ENCODE data around the gene ABCA6. TPM values are rescaled to one million over a fixed set of nuclear protein-coding genes. Genes with fewer than 3 reads are reported as not detected.

The ABCA6 gene
- total RNA-seq, 1 donor = 30.4 TPM

DNA sequence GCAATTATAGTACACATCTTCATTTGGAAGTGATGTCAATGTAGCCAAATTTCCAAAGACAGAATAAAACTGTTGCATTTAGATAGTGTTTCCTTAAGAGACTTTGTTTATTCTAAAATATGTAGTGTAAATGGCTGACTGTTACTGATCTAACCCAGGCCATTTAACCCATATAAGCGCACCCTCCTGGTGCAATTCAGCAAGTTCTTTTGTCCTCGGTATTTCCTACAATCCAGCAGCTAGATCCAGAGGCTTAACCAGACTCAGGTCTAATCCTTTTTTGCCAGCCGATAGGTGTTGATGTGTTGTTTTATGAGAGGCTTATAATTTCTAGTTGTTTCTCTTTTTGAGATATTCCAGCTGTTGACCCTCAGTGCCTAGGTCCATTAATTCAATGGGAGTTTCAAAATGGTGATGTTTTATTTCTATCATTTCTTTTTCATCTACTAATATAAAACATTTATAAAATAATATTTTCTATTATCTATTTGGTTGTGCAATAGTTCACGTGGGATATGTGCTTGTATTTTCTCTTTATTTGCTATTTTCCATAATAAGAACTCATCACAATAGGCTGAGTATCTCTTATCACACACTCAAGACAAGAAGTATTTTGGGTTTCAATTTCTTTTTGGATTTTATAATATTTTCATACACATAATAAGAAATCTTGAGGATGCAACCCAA lies 95.4 kb downstream of the ABCA6 start:
- TF ChIP-seq, protein P1, sequence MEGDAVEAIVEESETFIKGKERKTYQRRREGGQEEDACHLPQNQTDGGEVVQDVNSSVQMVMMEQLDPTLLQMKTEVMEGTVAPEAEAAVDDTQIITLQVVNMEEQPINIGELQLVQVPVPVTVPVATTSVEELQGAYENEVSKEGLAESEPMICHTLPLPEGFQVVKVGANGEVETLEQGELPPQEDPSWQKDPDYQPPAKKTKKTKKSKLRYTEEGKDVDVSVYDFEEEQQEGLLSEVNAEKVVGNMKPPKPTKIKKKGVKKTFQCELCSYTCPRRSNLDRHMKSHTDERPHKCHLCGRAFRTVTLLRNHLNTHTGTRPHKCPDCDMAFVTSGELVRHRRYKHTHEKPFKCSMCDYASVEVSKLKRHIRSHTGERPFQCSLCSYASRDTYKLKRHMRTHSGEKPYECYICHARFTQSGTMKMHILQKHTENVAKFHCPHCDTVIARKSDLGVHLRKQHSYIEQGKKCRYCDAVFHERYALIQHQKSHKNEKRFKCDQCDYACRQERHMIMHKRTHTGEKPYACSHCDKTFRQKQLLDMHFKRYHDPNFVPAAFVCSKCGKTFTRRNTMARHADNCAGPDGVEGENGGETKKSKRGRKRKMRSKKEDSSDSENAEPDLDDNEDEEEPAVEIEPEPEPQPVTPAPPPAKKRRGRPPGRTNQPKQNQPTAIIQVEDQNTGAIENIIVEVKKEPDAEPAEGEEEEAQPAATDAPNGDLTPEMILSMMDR (IDR thresholded peaks at IDR 0.05; ENCODE audit: extremely low read depth, low read depth, low read length) = no peak
- Histone ChIP-seq H3K27ac (ENCODE audit: low read depth, low read length) (no peak overlapping the region), H3K4me3 (ENCODE audit: insufficient read depth, low read length) (no peak overlapping the region), H3K9me3 (ENCODE audit: low read depth, low read length) (no peaks in the 10 kb centered on the region), H3K27me3 (ENCODE audit: insufficient read depth, low read length) (no peaks in the 10 kb centered on the region), H3K36me3 (ENCODE audit: insufficient read depth, low read length) (no peaks in the 10 kb centered on the region), H4K20me1 (ENCODE audit: insufficient read depth, low read length) (no peaks in the 10 kb centered on the region), H2AFZ (ENCODE audit: low read length) (no peak overlapping the region), H3K4me1 (ENCODE audit: insufficient read depth, low read length) (peaks cover 20% of the 10 kb centered on the region), H3K4me2 (ENCODE audit: insufficient read depth, low read length) (no peak overlapping the region), H3K79me2 (ENCODE audit: insufficient read depth, low read length) (no peaks in the 10 kb centered on the region)
- no peak for DNase-seq (ENCODE audit: insufficient read length, low spot score, missing footprints)

DNA sequence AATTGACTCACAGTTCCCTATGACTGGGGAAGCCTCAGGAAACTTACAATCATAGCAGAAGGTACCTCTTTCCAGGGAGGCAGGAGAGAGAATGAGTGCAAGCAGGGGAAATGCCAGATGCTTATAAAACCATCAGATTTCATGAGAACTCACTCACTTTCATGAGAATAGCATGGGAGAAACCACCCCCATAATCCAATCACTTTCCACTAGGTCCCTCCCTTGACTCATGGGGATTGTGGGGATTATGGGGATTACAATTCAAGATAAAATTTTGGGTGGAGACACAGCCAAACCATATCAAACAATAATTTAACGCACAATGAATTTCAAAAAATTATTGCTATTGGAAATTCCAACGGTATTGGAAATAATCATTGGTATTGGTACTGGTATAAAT lies 96.0 kb downstream of the ABCA6 start:
- no peaks in the 10 kb centered on the region for H3K27me3 ChIP-seq (ENCODE audit: insufficient read depth, low read length)
- no peak for DNase-seq (ENCODE audit: insufficient read length, low spot score, missing footprints)
- H4K20me1 ChIP-seq (ENCODE audit: insufficient read depth, low read length) = no peaks in the 10 kb centered on the region
- H3K27ac ChIP-seq (ENCODE audit: low read depth, low read length) = no peak overlapping the region
- no peak overlapping the region for H3K4me2 ChIP-seq (ENCODE audit: insufficient read depth, low read length)
- no peak overlapping the region for H3K4me3 ChIP-seq (ENCODE audit: insufficient read depth, low read length)
- no peaks in the 10 kb centered on the region for H3K9me3 ChIP-seq (ENCODE audit: low read depth, low read length)
- TF ChIP-seq, protein P1 (IDR thresholded peaks at IDR 0.05; ENCODE audit: extremely low read depth, low read depth, low read length) = no peak
- H3K36me3 ChIP-seq (ENCODE audit: insufficient read depth, low read length) = no peaks in the 10 kb centered on the region
- no peak overlapping the region for H2AFZ ChIP-seq (ENCODE audit: low read length)
- H3K4me1 ChIP-seq (ENCODE audit: insufficient read depth, low read length) = peaks cover 16% of the 10 kb centered on the region
- H3K79me2 ChIP-seq (ENCODE audit: insufficient read depth, low read length) = no peaks in the 10 kb centered on the region

DNA sequence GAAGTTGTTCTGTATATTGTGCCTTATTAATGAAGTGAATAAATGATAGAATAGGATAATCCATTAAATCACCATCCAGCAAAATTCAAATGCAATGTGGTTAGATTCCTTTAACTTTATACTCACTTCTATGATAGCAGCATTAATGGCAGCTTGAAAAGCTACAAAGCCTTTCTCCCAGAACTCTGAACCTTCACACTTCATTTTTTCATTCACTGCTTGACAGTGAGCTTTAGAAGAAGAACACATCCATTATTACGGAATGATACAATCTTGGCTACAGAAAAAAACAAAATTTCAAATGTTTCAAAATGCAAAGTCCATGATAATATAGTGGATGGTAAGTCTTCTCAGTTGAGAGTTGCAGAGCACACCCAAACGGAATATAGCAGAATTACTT lies 97.3 kb downstream of the ABCA6 start:
- no peak overlapping the region for H3K4me2 ChIP-seq (ENCODE audit: insufficient read depth, low read length)

GRCh38 chr17:69043098-69043734 lies 98.5 kb downstream of the ABCA6 start:
- H3K9me3 ChIP-seq (ENCODE audit: low read depth, low read length) = no peaks in the 10 kb centered on the region
- H2AFZ ChIP-seq (ENCODE audit: low read length) = no peak overlapping the region
- H3K4me2 ChIP-seq (ENCODE audit: insufficient read depth, low read length) = no peak overlapping the region
- no peaks in the 10 kb centered on the region for H4K20me1 ChIP-seq (ENCODE audit: insufficient read depth, low read length)
- H3K4me3 ChIP-seq (ENCODE audit: insufficient read depth, low read length) = no peak overlapping the region
- TF ChIP-seq, protein P1 (IDR thresholded peaks at IDR 0.05; ENCODE audit: extremely low read depth, low read depth, low read length) = no peak
- no peaks in the 10 kb centered on the region for H3K79me2 ChIP-seq (ENCODE audit: insufficient read depth, low read length)
- DNase-seq (ENCODE audit: insufficient read length, low spot score, missing footprints) = no peak
- no peaks in the 10 kb centered on the region for H3K36me3 ChIP-seq (ENCODE audit: insufficient read depth, low read length)
- no peaks in the 10 kb centered on the region for H3K27me3 ChIP-seq (ENCODE audit: insufficient read depth, low read length)
- H3K4me1 ChIP-seq (ENCODE audit: insufficient read depth, low read length) = peaks cover 13% of the 10 kb centered on the region
- H3K27ac ChIP-seq (ENCODE audit: low read depth, low read length) = no peak overlapping the region

More for the DNA sequence above, 97.3 kb downstream of the ABCA6 start:
- H3K27me3 ChIP-seq (ENCODE audit: insufficient read depth, low read length) = no peaks in the 10 kb centered on the region
- no peaks in the 10 kb centered on the region for H3K79me2 ChIP-seq (ENCODE audit: insufficient read depth, low read length)
- DNase-seq (ENCODE audit: insufficient read length, low spot score, missing footprints) = no peak
- no peaks in the 10 kb centered on the region for H3K9me3 ChIP-seq (ENCODE audit: low read depth, low read length)
- no peak overlapping the region for H2AFZ ChIP-seq (ENCODE audit: low read length)
- no peak overlapping the region for H3K27ac ChIP-seq (ENCODE audit: low read depth, low read length)
- TF ChIP-seq, protein P1 (IDR thresholded peaks at IDR 0.05; ENCODE audit: extremely low read depth, low read depth, low read length) = no peak
- H3K4me3 ChIP-seq (ENCODE audit: insufficient read depth, low read length) = no peak overlapping the region
- H3K4me1 ChIP-seq (ENCODE audit: insufficient read depth, low read length) = peaks cover 13% of the 10 kb centered on the region
- H4K20me1 ChIP-seq (ENCODE audit: insufficient read depth, low read length) = no peaks in the 10 kb centered on the region
- H3K36me3 ChIP-seq (ENCODE audit: insufficient read depth, low read length) = no peaks in the 10 kb centered on the region

Data from osteoblast (primary cell).